Stimulated activated CD4-positive, alpha-beta T cell treated with anti-CD3 and anti-CD28 coated beads, TNF-alpha, amount 100 ng/mL, for 4 hours (primary cell): ENCODE data around the gene EOMES.
A peak's percentile ranks its signal among the peaks of the same experiment; 100 is the strongest.

Experiments used
- DNase-seq, 3 experiments: peaks; one replicate each; pipeline ENCODE4 v3.0.0-alpha.2; 2020; ENCODE audit warnings: low read depth in 3 of 3

Gene EOMES

GRCh38 chr3:27720899-27721716 lies 1.0 kb downstream of the EOMES start:
- no peak for DNase-seq

GRCh38 chr3:27719314-27720003 lies 2.7 kb downstream of the EOMES start:
- no peak for DNase-seq

- no peak for DNase-seq
Observed at GRCh38 chr3:27718459-27718858, 3.7 kb downstream of the EOMES start.

- DNase-seq: no peak
Observed at GRCh38 chr3:27717200-27717852, 4.8 kb downstream of the EOMES start.

- no peak for DNase-seq
Observed at GRCh38 chr3:27716309-27716708, 5.8 kb downstream of the EOMES start.

- DNase-seq: no peak
Observed at GRCh38 chr3:27715863-27716262, 6.3 kb downstream of the EOMES start.

- no peak for DNase-seq
Observed at GRCh38 chr3:27715454-27715806, 6.7 kb downstream of the EOMES start.

- no peak for DNase-seq
Observed at GRCh38 chr3:27714692-27715453, 7.2 kb downstream of the EOMES start.

- DNase-seq: no peak
Observed at GRCh38 chr3:27714146-27714526, 8.0 kb downstream of the EOMES start.

GRCh38 chr3:27713435-27714145 lies 8.5 kb downstream of the EOMES start:
- no peak for DNase-seq

GRCh38 chr3:27713078-27713423 lies 9.1 kb downstream of the EOMES start:
- no peak for DNase-seq

- DNase-seq: peak; percentile 49 to 66 (median 62)
Observed at GRCh38 chr3:27712136-27713077, 9.7 kb downstream of the EOMES start.

- DNase-seq: no peak
Observed at GRCh38 chr3:27708250-27708649, 13.9 kb downstream of the EOMES start.

GRCh38 chr3:27699067-27699466 lies 23.1 kb downstream of the EOMES start:
- no peak for DNase-seq

- no peak for DNase-seq
Observed at GRCh38 chr3:27696906-27697305, 25.2 kb downstream of the EOMES start.

GRCh38 chr3:27695636-27696035 lies 26.5 kb downstream of the EOMES start:
- DNase-seq: no peak

GRCh38 chr3:27688053-27688452 lies 34.1 kb downstream of the EOMES start:
- DNase-seq: no peak

GRCh38 chr3:27686642-27687041 lies 35.5 kb downstream of the EOMES start:
- no peak for DNase-seq

GRCh38 chr3:27685474-27685873 lies 36.6 kb downstream of the EOMES start:
- no peak for DNase-seq

- DNase-seq: no peak
Observed at GRCh38 chr3:27684302-27684701, 37.8 kb downstream of the EOMES start.
